IMR-90 (cell line): Measurements from ENCODE around the gene USB1. TPM values are rescaled to one million over a fixed set of nuclear protein-coding genes. Genes with fewer than 3 reads are reported as not detected.
A peak's percentile ranks its signal among the peaks of the same experiment; 100 is the strongest.

Source experiments
- ATAC-seq: fragments of 200-7000 bp; cut with Tn5 transposase; 2 replicates; pipeline ENCODE4 v1.9.1; 2020; ENCODE audit warnings: low read depth, mild to moderate bottlenecking, moderate library complexity
- BruUV-seq: library from RNA; stranded (reverse); fragments of 400-500 nt; replicated peaks from 2 replicates; lab custom pipeline; 2021; lab: Mats Ljungman, UMichigan
- CTCF ChIA-PET: fragments of 300-600 bp; formaldehyde crosslinking; extraction: SDS; loops from one replicate; lab custom pipeline; 2021; ENCODE audit warnings: antibody characterized with exemption; lab: Yijun Ruan, JAX
- POLR2A ChIA-PET: fragments of 300-600 bp; sonication (Branson Sonifier 250); formaldehyde crosslinking; loops from one replicate; lab custom pipeline; 2022; ENCODE audit warnings: antibody characterized with exemption; ENCODE audit not compliant: unreplicated experiment; lab: Charles Lee
- DNase-seq: peaks from one replicate; pipeline ENCODE4 v3.0.0; 2013
- H2AFZ ChIP-seq: replicated peaks from 2 replicates; pipeline ENCODE3; 2013; ENCODE audit warnings: low read length, mild to moderate bottlenecking; ENCODE audit not compliant: poor library complexity
- H2AK5ac ChIP-seq: 2 replicates; pipeline ENCODE4 v1.6.1; 2013; ENCODE audit warnings: low read depth, low read length, inconsistent platforms
- H2AK9ac ChIP-seq: replicated peaks from 2 replicates; pipeline ENCODE3; 2013; ENCODE audit warnings: mild to moderate bottlenecking, low read depth, low read length, moderate library complexity; ENCODE audit not compliant: poor library complexity
- H2BK120ac ChIP-seq: 2 replicates; pipeline ENCODE4 v1.6.1; 2013; ENCODE audit warnings: low read depth, low read length, inconsistent platforms
- H2BK15ac ChIP-seq: 3 replicates; pipeline ENCODE4 v1.6.1; 2013; ENCODE audit warnings: low read depth, low read length, inconsistent platforms
- H2BK20ac ChIP-seq: 2 replicates; pipeline ENCODE4 v1.6.1; 2013; ENCODE audit warnings: low read depth, mild to moderate bottlenecking, inconsistent platforms, low read length, moderate library complexity
- H2BK5ac ChIP-seq: 2 replicates; pipeline ENCODE4 v1.6.1; 2013; ENCODE audit warnings: mild to moderate bottlenecking, low read depth, low read length, inconsistent platforms; ENCODE audit not compliant: poor library complexity, severe bottlenecking
- H3K14ac ChIP-seq: replicated peaks from 2 replicates; pipeline ENCODE4 v1.6.1; 2013; ENCODE audit warnings: low read depth, low read length, inconsistent platforms
- H3K18ac ChIP-seq: 2 replicates; pipeline ENCODE4 v1.6.1; 2013; ENCODE audit warnings: low read depth, low read length, control low read depth
- H3K23ac ChIP-seq: 2 replicates; pipeline ENCODE4 v1.6.1; 2013; ENCODE audit warnings: low read depth, low read length, inconsistent platforms
- H3K27ac ChIP-seq: 2 replicates; pipeline ENCODE4 v1.5.1; 2013; ENCODE audit warnings: mild to moderate bottlenecking, control low read depth, low read length; ENCODE audit not compliant: insufficient read depth
- H3K27me3 ChIP-seq: 2 replicates; pipeline ENCODE4 v1.6.1; 2013; ENCODE audit warnings: low read length; ENCODE audit not compliant: control insufficient read depth, insufficient read depth
- H3K36me3 ChIP-seq: 2 replicates; pipeline ENCODE4 v1.6.1; 2013; ENCODE audit warnings: low read length, mixed read lengths; ENCODE audit not compliant: control insufficient read depth, insufficient read depth
- H3K4ac ChIP-seq: 2 replicates; pipeline ENCODE4 v1.6.1; 2013; ENCODE audit warnings: low read depth, low read length, inconsistent platforms
- H3K4me1 ChIP-seq: 2 replicates; pipeline ENCODE4 v1.6.1; 2013; ENCODE audit warnings: low read length, mixed read lengths; ENCODE audit not compliant: control insufficient read depth, insufficient read depth
- H3K4me2 ChIP-seq: 2 replicates; pipeline ENCODE4 v1.6.1; 2013; ENCODE audit warnings: low read depth, mild to moderate bottlenecking, control low read depth, low read length, moderate library complexity
- H3K4me3 ChIP-seq: 2 replicates; pipeline ENCODE4 v1.5.1; 2013; ENCODE audit warnings: low read depth, mild to moderate bottlenecking, control low read depth, low read length, moderate library complexity; ENCODE audit not compliant: insufficient read depth
- H3K56ac ChIP-seq: 2 replicates; pipeline ENCODE4 v1.6.1; 2013; ENCODE audit warnings: low read length, inconsistent platforms; ENCODE audit not compliant: insufficient read depth; ENCODE audit errors: extremely low read depth
- H3K79me1 ChIP-seq, 2 experiments: 2 replicates each; pipeline ENCODE4 v1.6.1; 2013; ENCODE audit warnings: low read length in 2 of 2, inconsistent platforms in 1 of 2, low read depth in 1 of 2
- H3K9ac ChIP-seq: 2 replicates; pipeline ENCODE4 v1.6.1; 2013; ENCODE audit warnings: low read depth, low read length, control low read depth
- H3K9me1 ChIP-seq: 2 replicates; pipeline ENCODE4 v1.6.1; 2013; ENCODE audit warnings: low read length, inconsistent platforms; ENCODE audit not compliant: insufficient read depth
- H3K9me3 ChIP-seq: 2 replicates; pipeline ENCODE4 v1.6.1; 2013; ENCODE audit warnings: low read length; ENCODE audit not compliant: control insufficient read depth, insufficient read depth
- H4K20me1 ChIP-seq: 2 replicates; pipeline ENCODE4 v1.6.1; 2013; ENCODE audit warnings: low read length, inconsistent platforms; ENCODE audit not compliant: insufficient read depth
- H4K5ac ChIP-seq: 2 replicates; pipeline ENCODE4 v1.6.1; 2013; ENCODE audit warnings: mild to moderate bottlenecking, low read depth, low read length, control low read depth
- H4K8ac ChIP-seq, 2 experiments: 2 replicates each; pipeline ENCODE4 v1.6.1; 2013; ENCODE audit warnings: low read depth in 2 of 2, low read length in 2 of 2, control low read depth in 1 of 2, inconsistent platforms in 1 of 2
- H4K91ac ChIP-seq: 2 replicates; pipeline ENCODE4 v1.6.1; 2013; ENCODE audit warnings: low read depth, low read length, inconsistent platforms; ENCODE audit not compliant: insufficient read depth
- CHD1 ChIP-seq: IDR thresholded peaks from 2 replicates; pipeline ENCODE4 v1.6.1; 2012; ENCODE audit warnings: low read depth, low read length, improper control_type of control experiment
- MAFK ChIP-seq: IDR thresholded peaks from 2 replicates; pipeline ENCODE4 v1.6.1; 2012; ENCODE audit warnings: low read depth, low read length, improper control_type of control experiment
- MAZ ChIP-seq: IDR thresholded peaks from 2 replicates; pipeline ENCODE4 v1.6.1; 2012; ENCODE audit warnings: low read depth, mild to moderate bottlenecking, low read length, improper control_type of control experiment, moderate library complexity, borderline replicate concordance
- WGBS, 2 experiments: methylation state at CpG; one replicate each; pipeline versions ENCODE4 v1.1.5 to v1.1.7; 2013; ENCODE audit warnings: missing lambda C conversion rate in 2 of 2; ENCODE audit not compliant: insufficient read length in 1 of 2; ENCODE audit errors: extremely low coverage in 2 of 2; 5-methylcytosine and 5-hydroxymethylcytosine counted together
- dilution Hi-C: fragments of 300-500 bp; cut with HindIII; formaldehyde crosslinking; loops from one replicate; pipeline ENCODE4 v1.14.3; 2018; ENCODE audit warnings: low sequenced_read_pairs; ENCODE audit not compliant: unreplicated experiment
- in situ Hi-C: fragments of 300-500 bp; cut with MboI; formaldehyde crosslinking; loops from 3 replicates; pipeline ENCODE4 v1.14.3; 2019; ENCODE audit warnings: low sequenced_read_pairs, inconsistent platforms, mixed read lengths
- intact Hi-C: fragments of 100-400 bp; cut with micrococcal nuclease; formaldehyde crosslinking; loops from 2 replicates; pipeline ENCODE4 v1.10.0; 2022
- polyA plus RNA-seq, 3 experiments: library from polyadenylated mRNA; depleted of rRNA; stranded (reverse); fragments of >200 nt; gene quantifications; 2 replicates each; pipeline ENCODE4 v1.2.3, GENCODE V29; 2012; ENCODE audit warnings: low replicate concordance in 1 of 3
- total RNA-seq: library from RNA; depleted of rRNA; stranded (reverse); fragments of >200 nt; gene quantifications from 2 replicates; pipeline ENCODE4 v1.2.3, GENCODE V29; 2012

The USB1 gene
- total and polyA plus RNA-seq, 2 of the 4 experiments (the other 2 are of a cell fraction) = 45.9 to 94.9 TPM

GRCh38 chr16:57969451-57970123 is 31.6 kb upstream of the USB1 start:
- no peak overlapping the region for H2BK20ac ChIP-seq
- H3K23ac ChIP-seq = no peak overlapping the region
- WGBS, 2 experiments = 92% methylated on average over 2 of the region's 10 CpGs; no CpG with 5 or more reads in 1 of the 2 experiments
- BruUV-seq = no TSS peak
- no peaks in the 10 kb centered on the region; the same call in 1 of the 2 replicates for H3K4me1 ChIP-seq
- ATAC-seq (no peak), DNase-seq (no peak)
- CTCF ChIA-PET = no interaction called here
- no peak overlapping the region for H4K91ac ChIP-seq
- no peaks in the 10 kb centered on the region for H4K20me1 ChIP-seq
- no peak overlapping the region for H2AFZ ChIP-seq
- H3K18ac ChIP-seq = no peak overlapping the region
- H3K56ac ChIP-seq = no peak overlapping the region
- no peak overlapping the region for H2BK120ac ChIP-seq
- no peak overlapping the region for H3K4me2 ChIP-seq
- POLR2A ChIA-PET = no interaction called here
- H2AK9ac ChIP-seq = no peak overlapping the region
- H3K27me3 ChIP-seq = peaks cover 41% of the 10 kb centered on the region
- no peaks in the 10 kb centered on the region for H3K79me1 ChIP-seq
- no peak overlapping the region for H2BK5ac ChIP-seq
- no peak overlapping the region for H3K4me3 ChIP-seq
- no peaks in the 10 kb centered on the region for H3K9me1 ChIP-seq
- TF ChIP-seq MAFK = 0 out of 2 replicates have a peak, but pooled peaks have one; percentile 19
- no peak for TF ChIP-seq MAZ
- TF ChIP-seq CHD1 = no peak
- H3K4ac ChIP-seq = no peak overlapping the region
- no peak overlapping the region for H3K27ac ChIP-seq
- H4K8ac ChIP-seq = no peak overlapping the region
- H3K14ac ChIP-seq = no peak overlapping the region
- no peak overlapping the region for H4K5ac ChIP-seq
- H3K9ac ChIP-seq = no peak overlapping the region
- peaks cover 2% of the 10 kb centered on the region; the same call in 1 of the 2 replicates for H3K9me3 ChIP-seq
- no peaks in the 10 kb centered on the region for H3K36me3 ChIP-seq
- no peak overlapping the region for H2AK5ac ChIP-seq
- intact Hi-C loops (no loop called here), in situ Hi-C loops (no loop called here), dilution Hi-C loops (no loop called here)
- no peak overlapping the region for H2BK15ac ChIP-seq
